DOHH2 (cell line): ENCODE data around the gene TCERG1L.

Source experiments
- H3F3A ChIP-seq: fragments of 200-600 bp; sonication (generic), shearing (Covaris generic); 2 replicates; pipeline ENCODE4 v1.6.0; 2016; ENCODE audit warnings: antibody characterized with exemption, mild to moderate bottlenecking; ENCODE audit not compliant: control insufficient read depth, insufficient read depth
- H3K27ac ChIP-seq: fragments of 200-600 bp; sonication (generic); 2 replicates; pipeline ENCODE4 v1.5.1; 2014; ENCODE audit warnings: low read depth, mild to moderate bottlenecking, low read length, moderate library complexity
- H3K27me3 ChIP-seq: fragments of 200-600 bp; sonication (generic); 2 replicates; pipeline ENCODE4 v1.6.1; 2014; ENCODE audit warnings: mild to moderate bottlenecking, low read length, mixed read lengths; ENCODE audit not compliant: control insufficient read depth
- H3K36me3 ChIP-seq: fragments of 200-600 bp; sonication (generic); 2 replicates; pipeline ENCODE4 v1.6.1; 2014; ENCODE audit warnings: mild to moderate bottlenecking, low read length, moderate library complexity, mixed read lengths; ENCODE audit not compliant: control insufficient read depth
- H3K4me1 ChIP-seq: fragments of 200-600 bp; sonication (generic); 2 replicates; pipeline ENCODE4 v1.6.1; 2014; ENCODE audit warnings: mild to moderate bottlenecking, low read length, mixed read lengths; ENCODE audit not compliant: control insufficient read depth
- H3K4me2 ChIP-seq: fragments of 200-600 bp; sonication (generic); 2 replicates; pipeline ENCODE4 v1.6.0; 2014; ENCODE audit warnings: mild to moderate bottlenecking, low read length, moderate library complexity
- H3K4me3 ChIP-seq: fragments of 200-600 bp; sonication (generic); 2 replicates; pipeline ENCODE4 v1.5.1; 2014; ENCODE audit warnings: mild to moderate bottlenecking, low read length, mixed read lengths
- H3K79me2 ChIP-seq: fragments of 200-600 bp; sonication (generic); 2 replicates; pipeline ENCODE4 v1.6.1; 2014; ENCODE audit warnings: mild to moderate bottlenecking, low read length, mixed read lengths; ENCODE audit not compliant: control insufficient read depth
- H3K9me2 ChIP-seq: fragments of 200-600 bp; sonication (generic); replicated peaks from 2 replicates; pipeline ENCODE4 v1.6.1; 2014; ENCODE audit warnings: mild to moderate bottlenecking, low read length, mixed read lengths; ENCODE audit not compliant: control insufficient read depth
- H3K9me3 ChIP-seq: fragments of 200-600 bp; sonication (generic); 2 replicates; pipeline ENCODE4 v1.6.1; 2014; ENCODE audit warnings: antibody characterized with exemption, low read length, mixed read lengths; ENCODE audit not compliant: control insufficient read depth, insufficient read depth
- H4K20me1 ChIP-seq: fragments of 200-600 bp; sonication (generic); 2 replicates; pipeline ENCODE4 v1.6.0; 2014; ENCODE audit warnings: low read depth, mild to moderate bottlenecking, antibody characterized with exemption, low read length, moderate library complexity; ENCODE audit not compliant: control insufficient read depth, insufficient read depth
- CTCF ChIP-seq: fragments of 200-600 bp; sonication (generic); IDR thresholded peaks from one replicate; pipeline ENCODE4 v1.5.1; 2014; ENCODE audit warnings: antibody characterized with exemption, mild to moderate bottlenecking, low read depth, low read length; ENCODE audit not compliant: poor library complexity, severe bottlenecking
- EZH2phosphoT487 ChIP-seq: fragments of 200-600 bp; sonication (generic); IDR thresholded peaks from 2 replicates; pipeline ENCODE4 v1.6.1; 2017; ENCODE audit warnings: borderline replicate concordance, mild to moderate bottlenecking, antibody characterized with exemption, low read length, moderate library complexity, mixed read lengths

Gene TCERG1L

GRCh38 chr10:131186547-131187253, 124.8 kb downstream of the TCERG1L start:
- H3K27ac ChIP-seq, result no peak overlapping the region
- no peaks in the 10 kb centered on the region for H3K79me2 ChIP-seq
- TF ChIP-seq CTCF (no peak), EZH2phosphoT487 (no peak)
- no peak overlapping the region for H3K4me3 ChIP-seq
- H3K4me1 ChIP-seq, result no peaks in the 10 kb centered on the region
- no peaks in the 10 kb centered on the region for H3K9me2 ChIP-seq
- H3F3A ChIP-seq, result no peaks in the 10 kb centered on the region
- H4K20me1 ChIP-seq, result no peaks in the 10 kb centered on the region
- H3K27me3 ChIP-seq, result no peaks in the 10 kb centered on the region
- no peaks in the 10 kb centered on the region; the same call in 1 of the 2 replicates for H3K9me3 ChIP-seq
- no peaks in the 10 kb centered on the region for H3K36me3 ChIP-seq
- no peak overlapping the region for H3K4me2 ChIP-seq

- Histone ChIP-seq H3K4me1 (no peaks in the 10 kb centered on the region), H3F3A (no peaks in the 10 kb centered on the region), H3K79me2 (no peaks in the 10 kb centered on the region), H3K4me3 (no peak overlapping the region), H3K36me3 (no peaks in the 10 kb centered on the region), H3K27me3 (no peaks in the 10 kb centered on the region), H4K20me1 (no peaks in the 10 kb centered on the region), H3K9me3 (no peaks in the 10 kb centered on the region; the same call in 1 of the 2 replicates), H3K4me2 (no peak overlapping the region), H3K9me2 (no peaks in the 10 kb centered on the region), H3K27ac (no peak overlapping the region)
- TF ChIP-seq CTCF (no peak), EZH2phosphoT487 (no peak)
These were observed 127.0 kb downstream of the TCERG1L start for GRCh38 chr10:131184503-131184902.

- no peaks in the 10 kb centered on the region for H3K4me1 ChIP-seq
- no peaks in the 10 kb centered on the region for H3K36me3 ChIP-seq
- H3K4me2 ChIP-seq, result no peak overlapping the region
- H3K9me2 ChIP-seq, result no peaks in the 10 kb centered on the region
- H3K27me3 ChIP-seq, result no peaks in the 10 kb centered on the region
- no peaks in the 10 kb centered on the region for H3F3A ChIP-seq
- H3K9me3 ChIP-seq, result peaks cover 7% of the 10 kb centered on the region; the same call in 1 of the 2 replicates
- no peak overlapping the region for H3K4me3 ChIP-seq
- no peaks in the 10 kb centered on the region for H3K79me2 ChIP-seq
- H4K20me1 ChIP-seq, result no peaks in the 10 kb centered on the region
- TF ChIP-seq CTCF (no peak), EZH2phosphoT487 (no peak)
- H3K27ac ChIP-seq, result no peak overlapping the region
These were observed 127.9 kb downstream of the TCERG1L start for GRCh38 chr10:131183546-131184045.
